22Rv1 (cell line): ENCODE results near the gene DCAF4.

Experiments
- ZFX ChIP-seq: fragments of 450-650 bp; IDR thresholded peaks from 2 replicates; pipeline ENCODE4 v1.6.1; 2017; ENCODE audit warnings: antibody characterized with exemption, borderline replicate concordance
- TF ChIP-seq, protein P1 (sequence below): fragments of 450-650 bp; IDR thresholded peaks from 2 replicates; pipeline ENCODE4 v1.5.1; 2017; ENCODE audit warnings: mild to moderate bottlenecking

DNA sequence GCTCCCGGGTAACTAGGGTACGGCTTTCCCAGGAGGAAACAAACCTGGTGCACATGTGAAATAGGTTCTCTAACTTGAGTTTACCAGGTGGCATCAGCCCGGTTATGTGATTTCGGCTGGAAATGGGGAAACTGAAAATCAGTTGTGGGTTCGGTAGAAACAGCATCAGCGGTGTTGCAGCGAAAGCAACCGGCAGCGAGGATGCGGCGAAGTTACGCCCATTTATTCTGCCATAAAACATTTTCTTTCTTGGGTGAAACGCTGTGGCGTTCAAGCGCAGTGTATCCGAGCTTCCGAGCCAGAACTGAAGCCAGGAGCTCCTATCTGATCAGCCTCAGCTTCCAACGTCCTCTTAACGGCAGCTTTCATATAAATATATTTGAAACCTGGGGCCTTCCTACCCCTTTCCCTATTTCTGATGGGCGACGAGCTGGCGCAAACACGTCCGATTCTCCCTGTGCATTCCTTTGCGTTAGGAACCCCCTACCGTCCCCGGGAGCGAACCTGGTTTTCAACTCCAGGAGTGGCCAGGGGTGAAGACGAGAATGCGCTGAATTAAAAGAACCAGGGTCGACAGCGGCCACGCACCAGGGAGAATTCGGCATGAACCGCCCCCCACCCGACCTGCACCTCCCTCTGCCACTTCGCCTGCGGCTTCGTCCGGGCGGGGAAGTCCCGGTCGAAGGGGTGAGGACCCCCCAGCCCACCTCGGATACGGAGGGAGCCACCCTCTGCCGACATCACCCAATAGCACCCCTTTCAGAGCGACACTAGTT is 34.0 kb upstream of the DCAF4 start:
- TF ChIP-seq, protein P1, sequence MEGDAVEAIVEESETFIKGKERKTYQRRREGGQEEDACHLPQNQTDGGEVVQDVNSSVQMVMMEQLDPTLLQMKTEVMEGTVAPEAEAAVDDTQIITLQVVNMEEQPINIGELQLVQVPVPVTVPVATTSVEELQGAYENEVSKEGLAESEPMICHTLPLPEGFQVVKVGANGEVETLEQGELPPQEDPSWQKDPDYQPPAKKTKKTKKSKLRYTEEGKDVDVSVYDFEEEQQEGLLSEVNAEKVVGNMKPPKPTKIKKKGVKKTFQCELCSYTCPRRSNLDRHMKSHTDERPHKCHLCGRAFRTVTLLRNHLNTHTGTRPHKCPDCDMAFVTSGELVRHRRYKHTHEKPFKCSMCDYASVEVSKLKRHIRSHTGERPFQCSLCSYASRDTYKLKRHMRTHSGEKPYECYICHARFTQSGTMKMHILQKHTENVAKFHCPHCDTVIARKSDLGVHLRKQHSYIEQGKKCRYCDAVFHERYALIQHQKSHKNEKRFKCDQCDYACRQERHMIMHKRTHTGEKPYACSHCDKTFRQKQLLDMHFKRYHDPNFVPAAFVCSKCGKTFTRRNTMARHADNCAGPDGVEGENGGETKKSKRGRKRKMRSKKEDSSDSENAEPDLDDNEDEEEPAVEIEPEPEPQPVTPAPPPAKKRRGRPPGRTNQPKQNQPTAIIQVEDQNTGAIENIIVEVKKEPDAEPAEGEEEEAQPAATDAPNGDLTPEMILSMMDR: no peak
- TF ChIP-seq ZFX: no peak
